Measurements from ENCODE around the gene GSX2. TPM values are rescaled to one million over a fixed set of nuclear protein-coding genes. Genes with fewer than 3 reads are reported as not detected.
"Not testable (repeated sequence)": the region's sequence is repeated elsewhere in the genome, so short reads cannot be mapped to it uniquely, and the experiment has no call there.

The GSX2 gene
- 0.35 and 0.47 TPM in 2 replicates for total RNA-seq
- long read RNA-seq: 0 reads

- H3K4me1 Mint-ChIP-seq (ENCODE audit: unreplicated experiment): peaks cover 15% of the 10 kb centered on the region
- no peak within 1 kb of the TSS for H3K27ac Mint-ChIP-seq (ENCODE audit: unreplicated experiment)
- DNase-seq (ENCODE audit: extremely low spot score, unreplicated experiment): no peak
- H3K27me3 Mint-ChIP-seq (ENCODE audit: unreplicated experiment): peaks cover 40% of the 10 kb centered on the region
- H3K4me3 Mint-ChIP-seq (ENCODE audit: unreplicated experiment): peak within 1 kb of the TSS; percentile 71
- H3K9me3 Mint-ChIP-seq (ENCODE audit: unreplicated experiment): no peaks in the 10 kb centered on the region
- H3K36me3 Mint-ChIP-seq (ENCODE audit: unreplicated experiment): no peaks in the 10 kb centered on the region
- TF ChIP-seq CTCF (IDR thresholded peaks at IDR 0.05): no peak
Observed at GRCh38 chr4:54099748-54100574, at the start of gene GSX2. Gene GSX2 (plus strand): TSS chr4:54100163. CDS start chr4:54100345, 182 bp downstream.

DNA sequence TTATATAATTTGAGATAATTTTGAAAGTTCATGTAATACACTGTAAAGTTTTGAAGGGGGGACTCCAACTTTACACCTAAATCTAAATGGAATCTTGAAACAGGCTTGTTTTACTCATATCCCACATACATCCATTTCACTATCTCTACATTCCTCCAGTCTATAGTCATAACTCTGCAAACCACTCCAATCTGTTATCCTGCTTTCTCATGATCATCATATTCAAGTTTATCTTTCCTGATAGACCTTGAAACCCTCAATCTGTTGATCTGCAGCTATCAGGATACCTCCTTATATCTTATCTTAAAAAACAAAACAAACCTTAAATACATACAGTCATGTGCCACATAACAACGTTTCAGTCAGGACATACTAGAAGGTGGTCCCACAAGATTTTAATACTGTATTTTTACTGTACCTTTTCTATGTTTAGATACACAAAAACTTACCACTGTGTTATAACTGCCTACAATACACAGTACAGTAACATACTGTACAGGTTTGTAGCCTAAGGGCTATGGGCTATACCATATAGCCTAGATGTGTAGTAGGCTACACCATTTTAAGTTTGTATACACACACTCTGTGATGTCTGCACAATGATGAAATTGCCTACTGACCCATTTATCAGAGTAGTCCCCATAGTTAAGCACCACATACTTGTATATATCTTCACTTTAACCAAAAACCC, 49.6 kb upstream of the GSX2 start:
- peaks cover 37% of the 10 kb centered on the region for H3K4me1 Mint-ChIP-seq (ENCODE audit: unreplicated experiment)
- peaks cover 6% of the 10 kb centered on the region for H3K36me3 Mint-ChIP-seq (ENCODE audit: unreplicated experiment)
- no peaks in the 10 kb centered on the region for H3K27me3 Mint-ChIP-seq (ENCODE audit: unreplicated experiment)
- no peak for TF ChIP-seq CTCF (IDR thresholded peaks at IDR 0.05)
- H3K27ac Mint-ChIP-seq (ENCODE audit: unreplicated experiment): peak overlapping the region; percentile 8
- no peak overlapping the region for H3K4me3 Mint-ChIP-seq (ENCODE audit: unreplicated experiment)
- no peak for DNase-seq (ENCODE audit: extremely low spot score, unreplicated experiment)
- H3K9me3 Mint-ChIP-seq (ENCODE audit: unreplicated experiment): no peaks in the 10 kb centered on the region

DNA sequence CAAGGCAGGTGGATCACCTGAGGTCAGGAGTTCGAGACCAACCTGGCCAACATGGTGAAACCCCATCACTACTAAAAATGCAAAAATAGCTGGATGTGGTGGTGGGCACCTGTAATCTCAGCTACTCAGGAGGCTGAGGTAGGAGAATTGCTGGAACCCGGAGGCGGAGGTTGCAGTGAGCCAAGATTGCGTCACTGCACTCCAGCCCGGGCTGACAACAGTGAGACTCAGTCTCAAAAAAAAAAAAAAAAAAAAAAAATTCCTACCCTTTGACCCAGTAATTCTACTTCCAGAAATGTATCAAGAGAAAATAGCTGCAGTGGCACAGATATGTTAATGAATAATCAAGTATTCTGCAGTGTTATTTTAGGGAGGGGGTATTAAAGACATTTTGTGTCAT, 46.6 kb upstream of the GSX2 start:
- not testable (repeated sequence) for H3K9me3 Mint-ChIP-seq (ENCODE audit: unreplicated experiment); H3K4me3 Mint-ChIP-seq (ENCODE audit: unreplicated experiment); H3K27ac Mint-ChIP-seq (ENCODE audit: unreplicated experiment); H3K27me3 Mint-ChIP-seq (ENCODE audit: unreplicated experiment); H3K36me3 Mint-ChIP-seq (ENCODE audit: unreplicated experiment); DNase-seq (ENCODE audit: extremely low spot score, unreplicated experiment)
- H3K4me1 Mint-ChIP-seq (ENCODE audit: unreplicated experiment): peaks cover 61% of the 10 kb centered on the region

DNA sequence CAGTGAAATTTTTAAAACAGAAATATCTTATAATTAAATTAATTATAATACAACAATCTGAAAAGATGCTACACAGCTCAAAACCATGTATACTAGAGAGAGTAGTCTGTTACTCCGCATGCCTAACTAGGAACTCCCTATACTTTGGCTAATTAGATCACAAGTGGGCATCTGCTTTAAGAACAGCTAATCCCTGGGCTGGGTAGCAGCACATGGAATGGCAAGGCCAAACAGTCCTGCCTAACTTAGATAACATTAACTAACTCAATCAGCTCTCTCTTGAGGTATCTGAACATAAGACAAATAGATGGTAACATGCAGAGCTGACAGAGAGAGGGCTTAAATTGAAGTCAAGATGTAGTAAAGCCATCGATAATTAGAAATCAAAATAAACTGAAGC, 45.5 kb upstream of the GSX2 start:
- H3K27ac Mint-ChIP-seq (ENCODE audit: unreplicated experiment): no peak overlapping the region
- peaks cover 61% of the 10 kb centered on the region for H3K4me1 Mint-ChIP-seq (ENCODE audit: unreplicated experiment)

DNA sequence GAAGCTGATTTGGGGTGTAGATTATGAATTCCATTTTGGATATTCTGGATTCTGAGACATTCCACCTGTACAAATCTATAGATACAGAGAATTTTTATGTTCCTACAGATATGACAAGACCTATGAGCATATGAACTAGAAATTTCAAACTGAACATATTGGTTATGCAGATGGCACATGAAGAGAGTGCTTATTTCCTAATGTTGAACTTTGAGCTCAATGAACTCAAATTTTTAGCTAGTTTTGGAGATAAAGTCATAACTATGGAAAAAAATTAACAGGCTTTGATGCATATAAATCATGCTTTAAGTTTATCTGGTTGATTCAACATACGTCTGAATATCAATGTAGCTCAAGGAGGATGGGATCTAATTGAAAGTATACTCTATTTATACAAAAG, 44.5 kb upstream of the GSX2 start:
- H3K4me1 Mint-ChIP-seq (ENCODE audit: unreplicated experiment): peaks cover 61% of the 10 kb centered on the region
- H3K27me3 Mint-ChIP-seq (ENCODE audit: unreplicated experiment): no peaks in the 10 kb centered on the region
- TF ChIP-seq CTCF (IDR thresholded peaks at IDR 0.05): no peak
- no peaks in the 10 kb centered on the region for H3K9me3 Mint-ChIP-seq (ENCODE audit: unreplicated experiment)
- H3K27ac Mint-ChIP-seq (ENCODE audit: unreplicated experiment): no peak overlapping the region
- no peak overlapping the region for H3K4me3 Mint-ChIP-seq (ENCODE audit: unreplicated experiment)
- peaks cover 4% of the 10 kb centered on the region for H3K36me3 Mint-ChIP-seq (ENCODE audit: unreplicated experiment)
- DNase-seq (ENCODE audit: extremely low spot score, unreplicated experiment): no peak

More for the DNA sequence above, 45.5 kb upstream of the GSX2 start:
- DNase-seq (ENCODE audit: extremely low spot score, unreplicated experiment): no peak
- H3K9me3 Mint-ChIP-seq (ENCODE audit: unreplicated experiment): no peaks in the 10 kb centered on the region
- peaks cover 4% of the 10 kb centered on the region for H3K36me3 Mint-ChIP-seq (ENCODE audit: unreplicated experiment)
- no peak overlapping the region for H3K4me3 Mint-ChIP-seq (ENCODE audit: unreplicated experiment)
- no peak for TF ChIP-seq CTCF (IDR thresholded peaks at IDR 0.05)
- no peaks in the 10 kb centered on the region for H3K27me3 Mint-ChIP-seq (ENCODE audit: unreplicated experiment)
